ENCODE results near the gene MPIG6B.

MPIG6B gene, protein sequence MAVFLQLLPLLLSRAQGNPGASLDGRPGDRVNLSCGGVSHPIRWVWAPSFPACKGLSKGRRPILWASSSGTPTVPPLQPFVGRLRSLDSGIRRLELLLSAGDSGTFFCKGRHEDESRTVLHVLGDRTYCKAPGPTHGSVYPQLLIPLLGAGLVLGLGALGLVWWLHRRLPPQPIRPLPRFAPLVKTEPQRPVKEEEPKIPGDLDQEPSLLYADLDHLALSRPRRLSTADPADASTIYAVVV

GRCh38 chr6:31723245-31723979 is at the start of gene MPIG6B:
MPIG6B (plus strand) TSS chr6:31723373; CDS start chr6:31723384, 11 bp downstream.
- no peak for DNase-seq (ENCODE audit: low read depth in 1 of 2, low spot score in 1 of 2)

GRCh38 chr6:31676322-31676903 is 46.8 kb upstream of the MPIG6B start:
- DNase-seq (ENCODE audit: low read depth in 1 of 2, low spot score in 1 of 2): no peak

- no peak for DNase-seq (ENCODE audit: low read depth in 1 of 2, low spot score in 1 of 2)
These were observed 46.3 kb upstream of the MPIG6B start for GRCh38 chr6:31676904-31677303.

DNA sequence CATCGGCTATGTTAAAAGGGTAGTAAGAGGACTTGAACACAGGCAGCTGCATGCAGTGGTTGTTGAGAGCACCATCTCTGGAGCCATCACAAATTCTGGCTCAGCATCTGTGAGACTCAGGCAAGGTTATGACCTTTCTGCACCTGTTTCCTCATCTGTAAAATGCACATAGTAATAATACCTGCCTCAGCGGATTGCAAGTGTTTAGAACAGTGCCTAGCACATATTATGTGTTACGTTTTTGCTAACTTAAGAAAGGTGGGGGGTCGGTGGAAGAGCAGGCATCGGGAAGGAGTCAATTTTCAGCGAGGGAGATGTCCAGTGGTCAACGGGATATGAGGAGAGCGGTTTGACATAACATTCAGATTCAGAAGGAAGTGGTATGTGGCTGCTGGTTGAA is 45.2 kb upstream of the MPIG6B start:
- no peak for DNase-seq (ENCODE audit: low read depth in 1 of 2, low spot score in 1 of 2)

GRCh38 chr6:31680226-31681134 is 42.7 kb upstream of the MPIG6B start, which contains the start of gene LY6G5C:
LY6G5C (minus strand) TSS chr6:31681067; CDS start chr6:31680373, 694 bp downstream.
- DNase-seq (ENCODE audit: low read depth in 1 of 2, low spot score in 1 of 2): peak; percentile 37 to 40

- DNase-seq (ENCODE audit: low read depth in 1 of 2, low spot score in 1 of 2): no peak
These were observed 42.0 kb upstream of the MPIG6B start for GRCh38 chr6:31681135-31681671.

DNA sequence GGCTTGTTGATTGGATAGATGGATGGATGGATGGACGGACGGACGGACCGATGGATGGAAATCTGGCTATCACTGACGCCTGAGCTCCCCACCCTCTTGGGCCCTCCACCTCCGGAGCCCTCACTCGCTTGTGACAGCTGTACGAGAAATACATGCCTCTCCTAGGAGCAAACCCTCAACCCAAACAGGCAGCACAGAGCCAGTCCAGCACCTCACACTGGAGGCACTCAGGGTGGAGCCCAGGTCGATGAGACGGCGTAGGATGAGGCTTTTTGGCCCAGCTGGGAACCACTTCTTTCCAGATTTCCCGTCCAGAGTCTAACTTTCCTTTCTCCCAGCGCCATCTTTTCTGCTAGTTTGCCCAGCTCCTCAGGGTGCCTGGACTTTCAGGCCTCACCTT is 39.6 kb upstream of the MPIG6B start:
- no peak for DNase-seq (ENCODE audit: low read depth in 1 of 2, low spot score in 1 of 2)

DNA sequence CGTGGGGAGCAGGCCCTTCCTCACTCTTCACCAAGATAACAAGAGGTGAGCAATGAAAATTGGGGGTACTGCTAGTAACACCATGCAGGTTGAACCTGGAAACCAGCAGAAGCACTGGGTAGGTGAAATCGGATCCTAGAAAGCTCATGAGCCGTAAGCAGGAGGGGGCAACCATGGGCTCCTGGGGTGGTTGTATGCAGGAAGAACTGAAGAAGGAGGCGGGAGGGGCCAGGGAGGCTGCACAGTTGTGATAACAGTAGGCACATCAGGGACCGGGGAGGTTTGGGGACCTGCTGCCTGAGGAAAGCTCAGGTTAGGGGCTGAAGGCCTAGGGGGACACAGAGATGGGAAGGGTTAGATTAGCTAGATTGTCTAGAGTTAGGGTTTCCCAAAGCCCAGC is 36.7 kb upstream of the MPIG6B start:
- no peak for DNase-seq (ENCODE audit: low read depth in 1 of 2, low spot score in 1 of 2)

GRCh38 chr6:31687321-31687720 is 35.9 kb upstream of the MPIG6B start:
- DNase-seq (ENCODE audit: low read depth in 1 of 2, low spot score in 1 of 2): no peak

DNA sequence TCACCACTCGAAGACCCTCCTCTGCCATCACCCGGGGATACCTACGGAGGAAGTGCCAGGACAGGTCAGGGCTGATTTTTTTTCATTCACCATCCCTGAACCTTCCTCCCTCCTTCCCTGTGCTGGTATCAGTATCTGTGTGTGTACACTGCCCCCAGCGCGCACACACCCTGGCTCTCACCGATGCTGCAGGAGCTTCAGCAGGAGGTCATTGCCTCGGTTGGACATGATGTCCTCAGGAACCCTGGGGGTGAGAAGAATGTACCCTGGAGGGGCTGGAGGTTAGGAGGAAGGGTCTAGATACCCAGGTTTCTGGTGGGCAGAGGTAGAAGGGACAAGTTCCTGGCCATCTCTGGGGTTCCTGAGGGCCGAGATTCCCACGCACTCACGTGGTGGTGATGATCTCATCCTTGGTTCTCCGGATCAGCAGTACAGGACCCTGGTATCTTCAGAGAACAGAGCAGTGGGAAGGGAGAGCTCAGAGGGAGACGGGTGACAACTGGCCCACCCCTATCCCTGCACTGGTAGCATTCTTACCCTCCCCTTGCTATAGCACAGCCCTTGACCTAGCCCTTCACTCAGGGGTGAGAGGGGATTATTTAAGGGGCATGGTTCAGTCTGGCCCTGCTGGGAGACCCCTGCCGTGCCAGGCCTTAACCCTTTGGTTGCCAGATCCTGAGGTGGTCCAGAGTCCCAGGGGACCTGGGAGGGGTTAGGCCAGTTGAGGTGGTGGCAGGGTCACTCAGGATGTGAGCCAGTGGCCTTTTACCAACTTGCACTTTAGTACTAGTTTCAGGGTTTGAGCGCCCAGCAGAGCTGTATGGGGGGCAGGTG is 35.1 kb upstream of the MPIG6B start:
- no peak for DNase-seq (ENCODE audit: low read depth in 1 of 2, low spot score in 1 of 2)

GRCh38 chr6:31689249-31690110 is 33.7 kb upstream of the MPIG6B start:
- no peak for DNase-seq (ENCODE audit: low read depth in 1 of 2, low spot score in 1 of 2)

DNA sequence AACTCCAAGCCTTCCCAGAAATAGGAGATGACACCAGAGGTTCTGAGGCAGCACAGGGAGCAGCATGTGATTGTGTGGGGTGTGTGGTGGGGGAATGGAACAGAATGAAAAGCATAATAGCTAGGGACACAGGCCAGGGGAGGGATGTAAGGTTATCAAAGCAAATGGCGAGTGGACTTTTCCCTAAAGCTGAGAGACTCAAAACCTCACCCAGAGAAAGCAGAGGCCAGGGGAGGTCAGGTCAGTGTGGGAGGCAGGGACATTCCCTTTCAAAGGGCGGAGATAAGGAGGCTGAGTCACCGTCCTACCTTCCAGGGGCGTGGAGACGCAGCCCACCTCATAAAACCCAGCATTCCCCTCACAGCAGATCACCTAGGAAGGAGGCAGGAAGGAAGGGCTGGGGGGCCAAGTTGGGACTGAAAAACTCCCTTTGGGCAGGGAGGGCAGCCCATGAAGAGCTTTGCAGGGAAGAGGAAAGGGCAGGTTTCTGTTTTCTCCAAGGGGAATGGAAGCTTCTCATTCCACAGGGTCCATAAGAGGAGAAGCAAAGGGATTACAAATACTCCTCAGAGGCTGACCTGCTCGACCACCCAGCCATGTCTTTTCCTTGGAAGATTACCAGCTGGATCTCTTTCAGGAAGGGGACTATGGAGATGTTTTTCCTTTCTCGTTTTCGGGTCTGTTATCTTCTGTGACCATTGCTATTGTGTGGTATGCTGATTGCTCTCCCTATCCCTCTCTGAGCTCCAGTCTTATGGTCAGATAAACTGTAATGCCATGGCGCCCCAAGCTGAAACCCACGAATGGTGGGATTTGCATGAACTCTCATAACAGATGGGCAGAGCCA is 32.7 kb upstream of the MPIG6B start:
- no peak for DNase-seq (ENCODE audit: low read depth in 1 of 2, low spot score in 1 of 2)

- no peak for DNase-seq (ENCODE audit: low read depth in 1 of 2, low spot score in 1 of 2)
These were observed 32.1 kb upstream of the MPIG6B start for GRCh38 chr6:31691078-31691463.

DNA sequence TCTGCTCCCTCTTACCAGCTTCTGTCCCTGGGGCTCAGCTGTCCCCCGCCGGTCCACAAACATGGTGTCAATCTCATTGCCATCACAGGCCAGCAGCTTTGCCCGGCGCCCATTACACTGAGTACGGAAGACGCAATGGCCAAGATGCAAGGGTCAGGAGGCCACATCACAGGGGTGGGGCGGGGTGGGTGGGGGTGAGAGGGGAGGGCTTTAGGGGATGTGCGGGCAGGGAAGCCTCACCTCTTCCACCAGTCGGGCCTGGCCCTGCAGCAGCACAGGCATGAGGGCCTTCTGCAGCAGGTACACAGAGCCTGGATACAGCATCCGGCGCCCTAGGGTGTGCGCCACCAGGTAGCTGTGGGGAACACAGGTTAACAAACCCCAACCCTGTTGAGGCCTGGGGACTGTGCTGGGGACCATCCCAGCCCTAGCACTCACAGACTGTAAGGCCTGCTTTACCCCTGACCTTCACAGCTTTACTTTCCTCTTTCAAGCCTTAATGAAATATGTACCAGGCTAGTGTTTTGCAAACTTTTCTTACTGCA is 31.5 kb upstream of the MPIG6B start:
- DNase-seq (ENCODE audit: low read depth in 1 of 2, low spot score in 1 of 2): no peak

- DNase-seq (ENCODE audit: low read depth in 1 of 2, low spot score in 1 of 2): no peak
These were observed 30.8 kb upstream of the MPIG6B start for GRCh38 chr6:31692353-31692752.

GRCh38 chr6:31692886-31693285 is 30.3 kb upstream of the MPIG6B start:
- no peak for DNase-seq (ENCODE audit: low read depth in 1 of 2, low spot score in 1 of 2)

DNA sequence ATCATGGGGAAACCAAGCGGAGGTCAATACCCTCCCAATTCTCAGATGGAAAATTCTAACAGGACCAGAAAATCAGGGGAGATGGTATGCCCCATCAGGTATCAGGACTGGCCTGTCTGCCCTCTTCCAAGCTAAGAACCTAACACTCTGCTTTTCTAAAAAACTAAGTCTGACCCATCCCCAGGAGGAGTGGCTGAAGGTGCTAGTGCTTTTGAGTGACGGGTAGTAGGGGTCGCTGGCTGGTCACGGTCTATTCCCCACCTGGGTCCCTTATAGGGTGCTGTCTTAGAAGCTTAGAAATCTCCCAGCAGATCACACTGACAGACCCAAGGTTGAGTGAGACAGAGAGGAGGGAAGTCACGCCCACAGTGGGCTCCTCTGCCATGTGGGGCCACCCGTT is 29.6 kb upstream of the MPIG6B start:
- no peak for DNase-seq (ENCODE audit: low read depth in 1 of 2, low spot score in 1 of 2)

DNA sequence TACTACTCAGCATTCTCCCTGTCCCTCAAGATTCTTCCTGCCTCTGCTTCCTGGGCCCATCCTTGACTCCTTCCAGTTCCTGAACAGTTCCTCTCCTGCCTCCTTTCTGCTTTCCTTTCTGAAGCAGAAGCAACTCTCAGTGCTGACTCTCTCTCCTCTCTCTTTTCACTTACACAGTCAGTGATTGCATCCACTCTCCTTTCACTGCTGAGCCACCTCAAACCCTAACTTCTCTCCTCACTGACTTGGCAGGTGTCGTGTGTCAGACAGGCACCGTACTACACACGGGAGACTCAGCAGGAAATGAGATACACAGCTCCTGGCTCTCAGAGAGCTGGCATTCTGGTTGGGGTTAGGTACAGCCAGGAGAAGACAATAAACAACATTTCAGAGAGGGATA is 25.6 kb upstream of the MPIG6B start:
- DNase-seq (ENCODE audit: low read depth in 1 of 2, low spot score in 1 of 2): no peak
